ENCODE data around the gene COL12A1. TPM values are rescaled to one million over a fixed set of nuclear protein-coding genes. Genes with fewer than 3 reads are reported as not detected.
A peak's percentile ranks its signal among the peaks of the same experiment; 100 is the strongest.

Gene COL12A1
- total and polyA plus RNA-seq, 10 of the 15 experiments (the other 5 are each of a cell fraction or from before 2014, with no cell fraction given): under 0.01 to 0.69 (median 0.11) TPM; not detected in 6

DNA sequence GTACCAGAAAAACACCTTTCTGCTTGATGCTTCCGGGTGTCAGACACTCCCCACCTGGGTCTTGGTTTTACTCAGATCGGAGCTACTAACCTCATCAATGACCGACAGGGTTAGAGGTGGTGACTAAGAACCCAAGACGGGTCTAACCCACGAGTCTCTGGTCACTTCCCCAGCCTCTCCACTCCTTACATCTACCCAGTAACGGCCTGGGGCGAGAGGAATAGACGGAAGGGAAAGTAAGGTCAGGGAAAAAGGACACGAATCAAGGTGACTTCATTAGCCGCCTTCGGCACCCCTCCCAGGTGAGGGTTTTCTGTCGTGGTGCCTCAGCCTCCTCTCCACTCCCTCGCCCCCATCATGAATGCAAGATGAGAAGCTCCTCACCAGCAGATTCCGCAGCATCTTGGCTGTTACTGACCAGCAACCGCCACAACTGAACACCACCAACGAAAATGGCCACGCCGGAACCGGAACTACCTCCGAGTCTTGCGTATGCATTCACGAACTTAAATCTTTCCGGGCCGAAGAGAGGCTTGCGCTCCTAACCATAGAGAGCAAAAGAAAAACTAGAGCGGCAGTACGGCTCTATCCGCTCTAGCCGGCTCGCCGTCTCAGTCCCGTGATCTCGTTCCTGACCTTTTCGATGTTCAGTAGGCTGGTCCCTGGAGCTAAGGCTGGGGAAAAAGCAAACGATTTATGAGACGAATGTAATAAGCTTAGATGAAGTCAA is 37.6 kb upstream of the COL12A1 start, which contains the start of gene COX7A2 (continued):
- TF ChIP-seq NR2F1 (conservative IDR thresholded peaks at IDR 0.05) (peak; percentile 83), FOXK2 (IDR thresholded peaks at IDR 0.05) (no peak; the same call in 1 of the 2 replicates), SUPT20H (IDR thresholded peaks at IDR 0.05; ENCODE audit: borderline replicate concordance, control insufficient read depth, low read depth, low read length) (no peak), PAX5 (IDR thresholded peaks at IDR 0.05; ENCODE audit: borderline replicate concordance, low read depth, low read length) (peak; percentile 76), POLR2A (IDR thresholded peaks at IDR 0.05; ENCODE audit: low read depth, low read length) (peak; percentile 97), POU2F2 (IDR thresholded peaks at IDR 0.05; ENCODE audit: borderline replicate concordance, low read depth, low read length) (peak; percentile 95), SMAD5 (IDR thresholded peaks at IDR 0.05; ENCODE audit: low read depth) (peak; percentile 92; the same call in 1 of the 2 replicates), BRCA1 (IDR thresholded peaks at IDR 0.05; ENCODE audit: low read depth, low read length) (no peak), MXI1 (IDR thresholded peaks at IDR 0.05; ENCODE audit: low read depth, low read length) (0 out of 2 replicates have a peak, but pooled peaks have one; percentile 50), GABPA (IDR thresholded peaks at IDR 0.05; ENCODE audit: low read depth) (peak; percentile 95), ZNF207 (IDR thresholded peaks at IDR 0.05; ENCODE audit: borderline replicate concordance) (0 out of 2 replicates have a peak, but pooled peaks have one; percentile 33), SREBF2 (IDR thresholded peaks at IDR 0.05; ENCODE audit: low read length) (no peak), CREB1 (IDR thresholded peaks at IDR 0.05; ENCODE audit: low read depth) (peak; percentile 85), MTA3 (IDR thresholded peaks at IDR 0.05; ENCODE audit: borderline replicate concordance, low read length) (peak; percentile 84; the same call in 1 of the 2 replicates), KLF5 (IDR thresholded peaks at IDR 0.05; ENCODE audit: partially characterized antibody) (peak; percentile 46)
- TF ChIP-seq, protein P1, sequence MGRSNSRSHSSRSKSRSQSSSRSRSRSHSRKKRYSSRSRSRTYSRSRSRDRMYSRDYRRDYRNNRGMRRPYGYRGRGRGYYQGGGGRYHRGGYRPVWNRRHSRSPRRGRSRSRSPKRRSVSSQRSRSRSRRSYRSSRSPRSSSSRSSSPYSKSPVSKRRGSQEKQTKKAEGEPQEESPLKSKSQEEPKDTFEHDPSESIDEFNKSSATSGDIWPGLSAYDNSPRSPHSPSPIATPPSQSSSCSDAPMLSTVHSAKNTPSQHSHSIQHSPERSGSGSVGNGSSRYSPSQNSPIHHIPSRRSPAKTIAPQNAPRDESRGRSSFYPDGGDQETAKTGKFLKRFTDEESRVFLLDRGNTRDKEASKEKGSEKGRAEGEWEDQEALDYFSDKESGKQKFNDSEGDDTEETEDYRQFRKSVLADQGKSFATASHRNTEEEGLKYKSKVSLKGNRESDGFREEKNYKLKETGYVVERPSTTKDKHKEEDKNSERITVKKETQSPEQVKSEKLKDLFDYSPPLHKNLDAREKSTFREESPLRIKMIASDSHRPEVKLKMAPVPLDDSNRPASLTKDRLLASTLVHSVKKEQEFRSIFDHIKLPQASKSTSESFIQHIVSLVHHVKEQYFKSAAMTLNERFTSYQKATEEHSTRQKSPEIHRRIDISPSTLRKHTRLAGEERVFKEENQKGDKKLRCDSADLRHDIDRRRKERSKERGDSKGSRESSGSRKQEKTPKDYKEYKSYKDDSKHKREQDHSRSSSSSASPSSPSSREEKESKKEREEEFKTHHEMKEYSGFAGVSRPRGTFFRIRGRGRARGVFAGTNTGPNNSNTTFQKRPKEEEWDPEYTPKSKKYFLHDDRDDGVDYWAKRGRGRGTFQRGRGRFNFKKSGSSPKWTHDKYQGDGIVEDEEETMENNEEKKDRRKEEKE (IDR thresholded peaks at IDR 0.05): no peak
- TF ChIP-seq, protein P2, sequence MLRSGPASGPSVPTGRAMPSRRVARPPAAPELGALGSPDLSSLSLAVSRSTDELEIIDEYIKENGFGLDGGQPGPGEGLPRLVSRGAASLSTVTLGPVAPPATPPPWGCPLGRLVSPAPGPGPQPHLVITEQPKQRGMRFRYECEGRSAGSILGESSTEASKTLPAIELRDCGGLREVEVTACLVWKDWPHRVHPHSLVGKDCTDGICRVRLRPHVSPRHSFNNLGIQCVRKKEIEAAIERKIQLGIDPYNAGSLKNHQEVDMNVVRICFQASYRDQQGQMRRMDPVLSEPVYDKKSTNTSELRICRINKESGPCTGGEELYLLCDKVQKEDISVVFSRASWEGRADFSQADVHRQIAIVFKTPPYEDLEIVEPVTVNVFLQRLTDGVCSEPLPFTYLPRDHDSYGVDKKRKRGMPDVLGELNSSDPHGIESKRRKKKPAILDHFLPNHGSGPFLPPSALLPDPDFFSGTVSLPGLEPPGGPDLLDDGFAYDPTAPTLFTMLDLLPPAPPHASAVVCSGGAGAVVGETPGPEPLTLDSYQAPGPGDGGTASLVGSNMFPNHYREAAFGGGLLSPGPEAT (IDR thresholded peaks at IDR 0.05; ENCODE audit: low read depth): peak; percentile 71; the same call in 1 of the 2 replicates
- TF ChIP-seq, protein P3, sequence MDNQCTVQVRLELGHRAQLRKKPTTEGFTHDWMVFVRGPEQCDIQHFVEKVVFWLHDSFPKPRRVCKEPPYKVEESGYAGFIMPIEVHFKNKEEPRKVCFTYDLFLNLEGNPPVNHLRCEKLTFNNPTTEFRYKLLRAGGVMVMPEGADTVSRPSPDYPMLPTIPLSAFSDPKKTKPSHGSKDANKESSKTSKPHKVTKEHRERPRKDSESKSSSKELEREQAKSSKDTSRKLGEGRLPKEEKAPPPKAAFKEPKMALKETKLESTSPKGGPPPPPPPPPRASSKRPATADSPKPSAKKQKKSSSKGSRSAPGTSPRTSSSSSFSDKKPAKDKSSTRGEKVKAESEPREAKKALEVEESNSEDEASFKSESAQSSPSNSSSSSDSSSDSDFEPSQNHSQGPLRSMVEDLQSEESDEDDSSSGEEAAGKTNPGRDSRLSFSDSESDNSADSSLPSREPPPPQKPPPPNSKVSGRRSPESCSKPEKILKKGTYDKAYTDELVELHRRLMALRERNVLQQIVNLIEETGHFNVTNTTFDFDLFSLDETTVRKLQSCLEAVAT (IDR thresholded peaks at IDR 0.05): peak; percentile 86
- TF ChIP-seq, protein P4, sequence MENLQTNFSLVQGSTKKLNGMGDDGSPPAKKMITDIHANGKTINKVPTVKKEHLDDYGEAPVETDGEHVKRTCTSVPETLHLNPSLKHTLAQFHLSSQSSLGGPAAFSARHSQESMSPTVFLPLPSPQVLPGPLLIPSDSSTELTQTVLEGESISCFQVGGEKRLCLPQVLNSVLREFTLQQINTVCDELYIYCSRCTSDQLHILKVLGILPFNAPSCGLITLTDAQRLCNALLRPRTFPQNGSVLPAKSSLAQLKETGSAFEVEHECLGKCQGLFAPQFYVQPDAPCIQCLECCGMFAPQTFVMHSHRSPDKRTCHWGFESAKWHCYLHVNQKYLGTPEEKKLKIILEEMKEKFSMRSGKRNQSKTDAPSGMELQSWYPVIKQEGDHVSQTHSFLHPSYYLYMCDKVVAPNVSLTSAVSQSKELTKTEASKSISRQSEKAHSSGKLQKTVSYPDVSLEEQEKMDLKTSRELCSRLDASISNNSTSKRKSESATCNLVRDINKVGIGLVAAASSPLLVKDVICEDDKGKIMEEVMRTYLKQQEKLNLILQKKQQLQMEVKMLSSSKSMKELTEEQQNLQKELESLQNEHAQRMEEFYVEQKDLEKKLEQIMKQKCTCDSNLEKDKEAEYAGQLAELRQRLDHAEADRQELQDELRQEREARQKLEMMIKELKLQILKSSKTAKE (IDR thresholded peaks at IDR 0.05; ENCODE audit: low read depth, poor library complexity, severe bottlenecking): peak; percentile 54
